ENCODE data around the gene CX3CL1. TPM values are rescaled to one million over a fixed set of nuclear protein-coding genes. Genes with fewer than 3 reads are reported as not detected.

CX3CL1 gene
- total and polyA plus RNA-seq, 9 donors = 2.2 to 12.2 (median 6.9) TPM

- Histone ChIP-seq H3K36me3 (no peaks in the 10 kb centered on the region), H3K27ac (no peak overlapping the region), H3K4me3 (no peak overlapping the region), H3K4me1 (ENCODE audit: insufficient read depth) (no peaks in the 10 kb centered on the region), H3K9me3 (no peaks in the 10 kb centered on the region), H3K27me3 (no peaks in the 10 kb centered on the region)
- 85 to 89% (median 87%) methylated on average over 5 of the region's 5 CpGs for WGBS, 3 donors
- DNase-seq = no peak
- no peak for TF ChIP-seq CTCF (IDR thresholded peaks at IDR 0.05)
- no peak for TF ChIP-seq POLR2A (IDR thresholded peaks at IDR 0.05)
- no peak for TF ChIP-seq EP300 (IDR thresholded peaks at IDR 0.05)
- intact Hi-C loops (cut with DNase I) = no loop called here
Observed at GRCh38 chr16:57430955-57431354, 58.7 kb downstream of the CX3CL1 start.

GRCh38 chr16:57432505-57432904 is 60.2 kb downstream of the CX3CL1 start:
- DNase-seq = no peak
- Histone ChIP-seq H3K4me1 (ENCODE audit: insufficient read depth) (no peaks in the 10 kb centered on the region), H3K9me3 (no peaks in the 10 kb centered on the region), H3K36me3 (no peaks in the 10 kb centered on the region), H3K27ac (no peak overlapping the region), H3K27me3 (no peaks in the 10 kb centered on the region), H3K4me3 (no peak overlapping the region)
- 89 to 95% (median 92%) methylated on average over 2 of the region's 2 CpGs for whole genome bisulfite sequencing, 3 donors
- TF ChIP-seq EP300 (IDR thresholded peaks at IDR 0.05) = no peak
- no peak for TF ChIP-seq POLR2A (IDR thresholded peaks at IDR 0.05)
- TF ChIP-seq CTCF (IDR thresholded peaks at IDR 0.05) = no peak
- intact Hi-C loops (cut with DNase I) = no loop called here

GRCh38 chr16:57432989-57433388 is 60.7 kb downstream of the CX3CL1 start:
- Histone ChIP-seq H3K4me1 (ENCODE audit: insufficient read depth) (no peaks in the 10 kb centered on the region), H3K27ac (no peak overlapping the region), H3K4me3 (no peak overlapping the region), H3K36me3 (no peaks in the 10 kb centered on the region), H3K9me3 (no peaks in the 10 kb centered on the region), H3K27me3 (no peaks in the 10 kb centered on the region)
- WGBS, 3 donors = 91 to 94% (median 92%) methylated on average over 3 of the region's 3 CpGs
- DNase-seq = no peak
- intact Hi-C loops (cut with DNase I) = no loop called here
- TF ChIP-seq CTCF (IDR thresholded peaks at IDR 0.05) = no peak
- no peak for TF ChIP-seq EP300 (IDR thresholded peaks at IDR 0.05)
- TF ChIP-seq POLR2A (IDR thresholded peaks at IDR 0.05) = no peak

- TF ChIP-seq POLR2A (IDR thresholded peaks at IDR 0.05) = no peak
- no peak for TF ChIP-seq EP300 (IDR thresholded peaks at IDR 0.05)
- TF ChIP-seq CTCF (IDR thresholded peaks at IDR 0.05) = no peak
- Histone ChIP-seq H3K27me3 (no peaks in the 10 kb centered on the region), H3K9me3 (no peaks in the 10 kb centered on the region), H3K36me3 (no peaks in the 10 kb centered on the region), H3K4me3 (no peak overlapping the region), H3K27ac (no peak overlapping the region), H3K4me1 (ENCODE audit: insufficient read depth) (no peaks in the 10 kb centered on the region)
- intact Hi-C loops (cut with DNase I) = no loop called here
- DNase-seq = no peak
- WGBS, 3 donors = 98 to 100% (median 100%) methylated on average over 2 of the region's 2 CpGs
Observed at GRCh38 chr16:57434003-57434402, 61.7 kb downstream of the CX3CL1 start.

Small RNA genes lying within 50 kb of the gene (small RNA-seq; reads per million reads assigned to genes)
- not detected for gene AC108081.1

Other genes with a start within 250 kb of the CX3CL1 start
- gene PSME3IP1, start 186.5 kb upstream of the CX3CL1 start, total RNA-seq = 10 to 100 TPM; 38.0 to 79.1 (median 59.3) TPM
- gene PSME3IP1, start 186.5 kb upstream of the CX3CL1 start, polyA plus RNA-seq = 100 to 1,000 TPM in 1 of 2 donors, 10 to 100 TPM in 1; 46.8 to 147 TPM
- 10 to 100 TPM; 26.8 to 42.1 (median 29.0) TPM for gene RSPRY1, start 186.2 kb upstream of the CX3CL1 start, total RNA-seq
- 10 to 100 TPM; 15.9 to 22.8 TPM for gene RSPRY1, start 186.2 kb upstream of the CX3CL1 start, polyA plus RNA-seq
- 10 to 100 TPM; 50.0 to 74.3 (median 57.7) TPM for gene ARL2BP, start 127.2 kb upstream of the CX3CL1 start, total RNA-seq
- 10 to 100 TPM; 45.3 to 88.0 TPM for gene ARL2BP, start 127.2 kb upstream of the CX3CL1 start, polyA plus RNA-seq
- gene PLLP, start 87.8 kb upstream of the CX3CL1 start, total RNA-seq = 10 to 100 TPM in 1 of 7 donors, 1 to 10 TPM in 5, under 1 TPM in 1; 0.94 to 54.2 (median 4.0) TPM
- gene PLLP, start 87.8 kb upstream of the CX3CL1 start, polyA plus RNA-seq = 1 to 10 TPM; 3.4 to 5.9 TPM
- gene CCL22, start 13.7 kb upstream of the CX3CL1 start, total RNA-seq = under 1 TPM in 1 of 7 donors, not detected in 6; 0.74 TPM
- gene CCL22, start 13.7 kb upstream of the CX3CL1 start, polyA plus RNA-seq = under 1 TPM in 1 of 2 donors, not detected in 1; 0.40 TPM
- not detected for gene CCL17, start 32.3 kb downstream of the CX3CL1 start, total RNA-seq
- gene CCL17, start 32.3 kb downstream of the CX3CL1 start, polyA plus RNA-seq = not detected
- gene CIAPIN1, start 74.9 kb downstream of the CX3CL1 start, total RNA-seq = 10 to 100 TPM in 6 of 7 donors, 1 to 10 TPM in 1; 9.2 to 33.5 (median 20.8) TPM
- 10 to 100 TPM; 16.0 to 32.8 TPM for gene CIAPIN1, start 74.9 kb downstream of the CX3CL1 start, polyA plus RNA-seq
- 10 to 100 TPM; 24.4 to 37.5 (median 29.7) TPM for gene COQ9, start 75.0 kb downstream of the CX3CL1 start, total RNA-seq
- gene COQ9, start 75.0 kb downstream of the CX3CL1 start, polyA plus RNA-seq = 10 to 100 TPM; 36.2 to 68.8 TPM
- gene POLR2C, start 90.2 kb downstream of the CX3CL1 start, total RNA-seq = 10 to 100 TPM; 54.9 to 96.9 (median 65.8) TPM
- gene POLR2C, start 90.2 kb downstream of the CX3CL1 start, polyA plus RNA-seq = 10 to 100 TPM; 70.5 to 74.1 TPM
- gene DOK4, start 114.0 kb downstream of the CX3CL1 start, total RNA-seq = 10 to 100 TPM; 14.0 to 34.7 (median 29.2) TPM
- gene DOK4, start 114.0 kb downstream of the CX3CL1 start, polyA plus RNA-seq = 10 to 100 TPM in 1 of 2 donors, 1 to 10 TPM in 1; 9.9 to 26.7 TPM
- 10 to 100 TPM; 11.9 to 22.4 (median 15.6) TPM for gene CCDC102A, start 164.1 kb downstream of the CX3CL1 start, total RNA-seq
- 10 to 100 TPM in 1 of 2 donors, 1 to 10 TPM in 1; 5.9 to 10.2 TPM for gene CCDC102A, start 164.1 kb downstream of the CX3CL1 start, polyA plus RNA-seq
- gene ADGRG5, start 170.2 kb downstream of the CX3CL1 start, total RNA-seq = under 1 TPM; 0.12 to 0.43 (median 0.27) TPM
- under 1 TPM in 1 of 2 donors, not detected in 1; 0.15 TPM for gene ADGRG5, start 170.2 kb downstream of the CX3CL1 start, polyA plus RNA-seq

Measured in ovary (tissue), 9 donors.